Gastrocnemius medialis (tissue), 4 donors: ENCODE data around the gene STUB1.

Source experiments
- POLR2A ChIP-seq, 2 donors: fragments of 450-650 bp; IDR thresholded peaks; one replicate each; pipeline ENCODE4 v1.6.1; 2017; ENCODE audit warnings: antibody characterized with exemption in 2 of 2, mild to moderate bottlenecking in 2 of 2, moderate library complexity in 2 of 2
- TF ChIP-seq, protein P1 (sequence below), 5 experiments: fragments of 450-650 bp in 3 of 5; fragments of 200-600 bp in 2 of 5; sonication (generic) in 2 of 5; IDR thresholded peaks in 4 of 5; conservative IDR thresholded peaks in 1 of 5; 1 replicate in 4 of 5; 2 replicates in 1 of 5; pipeline ENCODE4 v1.5.1; 2016 to 2019; ENCODE audit warnings: antibody characterized with exemption in 5 of 5, mild to moderate bottlenecking in 3 of 5, moderate library complexity in 3 of 5

DNA sequence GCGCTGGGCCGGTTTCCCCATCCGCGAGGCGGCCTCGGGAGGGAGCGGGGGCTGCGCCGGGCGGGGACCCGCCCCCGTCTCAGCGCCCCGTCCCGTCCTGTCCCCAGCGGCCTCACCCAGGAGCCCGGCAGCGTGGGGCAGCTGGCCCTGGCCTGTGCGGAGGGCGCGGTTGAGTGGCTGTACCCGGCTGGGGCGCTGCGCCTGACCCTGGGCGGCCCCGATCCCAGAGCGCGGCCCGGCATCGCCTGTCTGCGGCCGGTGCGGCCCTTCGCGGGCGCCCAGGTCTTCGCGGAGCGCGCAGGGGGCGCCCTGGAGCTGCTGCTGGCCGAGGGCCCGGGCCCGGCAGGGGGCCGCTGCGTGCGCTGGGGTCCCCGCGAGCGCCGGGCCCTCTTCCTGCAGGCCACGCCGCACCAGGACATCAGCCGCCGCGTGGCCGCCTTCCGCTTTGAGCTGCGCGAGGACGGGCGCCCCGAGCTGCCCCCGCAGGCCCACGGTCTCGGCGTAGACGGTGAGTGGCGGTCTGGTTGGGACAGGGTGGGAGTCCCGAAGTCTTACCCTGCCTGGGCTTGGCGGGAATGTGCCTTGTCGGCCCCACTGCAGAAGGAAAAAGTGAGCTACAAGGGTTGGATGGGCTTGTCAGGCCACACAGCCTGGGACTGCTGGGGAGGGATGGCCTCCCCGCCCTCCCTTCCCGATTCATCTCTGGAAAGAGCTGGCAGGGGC is 35.4 kb downstream of the STUB1 start:
- TF ChIP-seq, protein P1, sequence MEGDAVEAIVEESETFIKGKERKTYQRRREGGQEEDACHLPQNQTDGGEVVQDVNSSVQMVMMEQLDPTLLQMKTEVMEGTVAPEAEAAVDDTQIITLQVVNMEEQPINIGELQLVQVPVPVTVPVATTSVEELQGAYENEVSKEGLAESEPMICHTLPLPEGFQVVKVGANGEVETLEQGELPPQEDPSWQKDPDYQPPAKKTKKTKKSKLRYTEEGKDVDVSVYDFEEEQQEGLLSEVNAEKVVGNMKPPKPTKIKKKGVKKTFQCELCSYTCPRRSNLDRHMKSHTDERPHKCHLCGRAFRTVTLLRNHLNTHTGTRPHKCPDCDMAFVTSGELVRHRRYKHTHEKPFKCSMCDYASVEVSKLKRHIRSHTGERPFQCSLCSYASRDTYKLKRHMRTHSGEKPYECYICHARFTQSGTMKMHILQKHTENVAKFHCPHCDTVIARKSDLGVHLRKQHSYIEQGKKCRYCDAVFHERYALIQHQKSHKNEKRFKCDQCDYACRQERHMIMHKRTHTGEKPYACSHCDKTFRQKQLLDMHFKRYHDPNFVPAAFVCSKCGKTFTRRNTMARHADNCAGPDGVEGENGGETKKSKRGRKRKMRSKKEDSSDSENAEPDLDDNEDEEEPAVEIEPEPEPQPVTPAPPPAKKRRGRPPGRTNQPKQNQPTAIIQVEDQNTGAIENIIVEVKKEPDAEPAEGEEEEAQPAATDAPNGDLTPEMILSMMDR (IDR thresholded peaks at IDR 0.05 in 4 of 5, conservative IDR thresholded peaks at IDR 0.05 in 1 of 5) = no peak
- no peak for TF ChIP-seq POLR2A (IDR thresholded peaks at IDR 0.05)
